ENCODE measurements around the gene PP2D1.
"Not testable (repeated sequence)": the region's sequence is repeated elsewhere in the genome, so short reads cannot be mapped to it uniquely, and the experiment has no call there.

Gene PP2D1

GRCh38 chr3:20046556-20046955, 34.5 kb upstream of the PP2D1 start:
- H3K9me3 ChIP-seq (ENCODE audit: insufficient read depth, low read length) = no peaks in the 10 kb centered on the region
- no peaks in the 10 kb centered on the region for H3K4me1 ChIP-seq (ENCODE audit: insufficient read depth, insufficient read length)
- H3K36me3 ChIP-seq (ENCODE audit: insufficient read depth, insufficient read length, low read length) = no peaks in the 10 kb centered on the region
- DNase-seq (ENCODE audit: low read depth, low spot score) = no peak
- H3K9ac ChIP-seq (ENCODE audit: insufficient read length, low read depth) = no peak overlapping the region
- TF ChIP-seq SUZ12 (IDR thresholded peaks at IDR 0.05; ENCODE audit: extremely low read depth, insufficient read depth, insufficient read length) = no peak
- TF ChIP-seq ZNF274 (IDR thresholded peaks at IDR 0.05; ENCODE audit: low read depth, low read length) = no peak
- TF ChIP-seq YY1 (IDR thresholded peaks at IDR 0.05; ENCODE audit: insufficient read depth, insufficient read length) = no peak
- H3K27me3 ChIP-seq (ENCODE audit: insufficient read depth, insufficient read length) = no peaks in the 10 kb centered on the region
- H3K4me3 ChIP-seq (ENCODE audit: insufficient read length, low read depth) = no peak overlapping the region

GRCh38 chr3:20045141-20045540, 33.1 kb upstream of the PP2D1 start:
- not testable (repeated sequence) for H3K36me3 ChIP-seq (ENCODE audit: insufficient read depth, insufficient read length, low read length); H3K9me3 ChIP-seq (ENCODE audit: insufficient read depth, low read length); H3K4me1 ChIP-seq (ENCODE audit: insufficient read depth, insufficient read length); DNase-seq (ENCODE audit: low read depth, low spot score); H3K9ac ChIP-seq (ENCODE audit: insufficient read length, low read depth); H3K4me3 ChIP-seq (ENCODE audit: insufficient read length, low read depth); H3K27me3 ChIP-seq (ENCODE audit: insufficient read depth, insufficient read length)

- Histone ChIP-seq H3K9me3 (ENCODE audit: insufficient read depth, low read length) (no peaks in the 10 kb centered on the region), H3K36me3 (ENCODE audit: insufficient read depth, insufficient read length, low read length) (no peaks in the 10 kb centered on the region), H3K4me3 (ENCODE audit: insufficient read length, low read depth) (no peak overlapping the region), H3K9ac (ENCODE audit: insufficient read length, low read depth) (no peak overlapping the region), H3K4me1 (ENCODE audit: insufficient read depth, insufficient read length) (no peaks in the 10 kb centered on the region), H3K27me3 (ENCODE audit: insufficient read depth, insufficient read length) (peaks cover 2% of the 10 kb centered on the region)
- no peak for DNase-seq (ENCODE audit: low read depth, low spot score)
- TF ChIP-seq ZNF274 (IDR thresholded peaks at IDR 0.05; ENCODE audit: low read depth, low read length) (no peak), YY1 (IDR thresholded peaks at IDR 0.05; ENCODE audit: insufficient read depth, insufficient read length) (no peak), SUZ12 (IDR thresholded peaks at IDR 0.05; ENCODE audit: extremely low read depth, insufficient read depth, insufficient read length) (no peak)
Observed at GRCh38 chr3:20043825-20044224, 31.8 kb upstream of the PP2D1 start.

GRCh38 chr3:20043396-20043795, 31.3 kb upstream of the PP2D1 start:
- no peaks in the 10 kb centered on the region for H3K4me1 ChIP-seq (ENCODE audit: insufficient read depth, insufficient read length)
- H3K36me3 ChIP-seq (ENCODE audit: insufficient read depth, insufficient read length, low read length) = no peaks in the 10 kb centered on the region
- H3K27me3 ChIP-seq (ENCODE audit: insufficient read depth, insufficient read length) = peaks cover 6% of the 10 kb centered on the region
- TF ChIP-seq ZNF274 (IDR thresholded peaks at IDR 0.05; ENCODE audit: low read depth, low read length) = no peak
- DNase-seq (ENCODE audit: low read depth, low spot score) = no peak
- H3K9ac ChIP-seq (ENCODE audit: insufficient read length, low read depth) = no peak overlapping the region
- no peaks in the 10 kb centered on the region for H3K9me3 ChIP-seq (ENCODE audit: insufficient read depth, low read length)
- no peak overlapping the region for H3K4me3 ChIP-seq (ENCODE audit: insufficient read length, low read depth)

GRCh38 chr3:20042331-20042730, 30.3 kb upstream of the PP2D1 start:
- Histone ChIP-seq H3K27me3 (ENCODE audit: insufficient read depth, insufficient read length) (peaks cover 15% of the 10 kb centered on the region), H3K4me1 (ENCODE audit: insufficient read depth, insufficient read length) (no peaks in the 10 kb centered on the region), H3K9me3 (ENCODE audit: insufficient read depth, low read length) (no peaks in the 10 kb centered on the region), H3K4me3 (ENCODE audit: insufficient read length, low read depth) (no peak overlapping the region), H3K9ac (ENCODE audit: insufficient read length, low read depth) (no peak overlapping the region), H3K36me3 (ENCODE audit: insufficient read depth, insufficient read length, low read length) (no peaks in the 10 kb centered on the region)
- no peak for TF ChIP-seq SUZ12 (IDR thresholded peaks at IDR 0.05; ENCODE audit: extremely low read depth, insufficient read depth, insufficient read length)
- TF ChIP-seq YY1 (IDR thresholded peaks at IDR 0.05; ENCODE audit: insufficient read depth, insufficient read length) = no peak
- TF ChIP-seq ZNF274 (IDR thresholded peaks at IDR 0.05; ENCODE audit: low read depth, low read length) = no peak
- no peak for DNase-seq (ENCODE audit: low read depth, low spot score)

- Histone ChIP-seq H3K4me3 (ENCODE audit: insufficient read length, low read depth) (peak overlapping the region; percentile 59), H3K9ac (ENCODE audit: insufficient read length, low read depth) (no peak overlapping the region), H3K4me1 (ENCODE audit: insufficient read depth, insufficient read length) (no peaks in the 10 kb centered on the region), H3K27me3 (ENCODE audit: insufficient read depth, insufficient read length) (peaks cover 19% of the 10 kb centered on the region), H3K9me3 (ENCODE audit: insufficient read depth, low read length) (no peaks in the 10 kb centered on the region), H3K36me3 (ENCODE audit: insufficient read depth, insufficient read length, low read length) (no peaks in the 10 kb centered on the region)
- no peak for TF ChIP-seq YY1 (IDR thresholded peaks at IDR 0.05; ENCODE audit: insufficient read depth, insufficient read length)
- peak; percentile 46 for DNase-seq (ENCODE audit: low read depth, low spot score)
Observed at GRCh38 chr3:20041197-20041780, 29.2 kb upstream of the PP2D1 start.

- peak overlapping the region; percentile 83 for H3K9ac ChIP-seq (ENCODE audit: insufficient read length, low read depth)
- no peaks in the 10 kb centered on the region for H3K36me3 ChIP-seq (ENCODE audit: insufficient read depth, insufficient read length, low read length)
- TF ChIP-seq SUZ12 (IDR thresholded peaks at IDR 0.05; ENCODE audit: extremely low read depth, insufficient read depth, insufficient read length) = no peak
- TF ChIP-seq YY1 (IDR thresholded peaks at IDR 0.05; ENCODE audit: insufficient read depth, insufficient read length) = no peak
- TF ChIP-seq ZNF274 (IDR thresholded peaks at IDR 0.05; ENCODE audit: low read depth, low read length) = no peak
Observed at GRCh38 chr3:20040548-20041196, 28.6 kb upstream of the PP2D1 start.

More at GRCh38 chr3:20040548-20041196, 28.6 kb upstream of the PP2D1 start:
- H3K4me3 ChIP-seq (ENCODE audit: insufficient read length, low read depth) = peak overlapping the region; percentile 59
- H3K4me1 ChIP-seq (ENCODE audit: insufficient read depth, insufficient read length) = no peaks in the 10 kb centered on the region
- DNase-seq (ENCODE audit: low read depth, low spot score) = peak; percentile 42
- peaks cover 19% of the 10 kb centered on the region for H3K27me3 ChIP-seq (ENCODE audit: insufficient read depth, insufficient read length)
- no peaks in the 10 kb centered on the region for H3K9me3 ChIP-seq (ENCODE audit: insufficient read depth, low read length)

Measured in NT2/D1 (cell line).